Measurements from ENCODE around the gene ST6GAL2. TPM values are rescaled to one million over a fixed set of nuclear protein-coding genes. Genes with fewer than 3 reads are reported as not detected.

Gene ST6GAL2
- total RNA-seq, 1 donor from 2014 or later, result 10.9 TPM

- Mint-ChIP-seq H3K9me3 (ENCODE audit: unreplicated experiment) (no peaks in the 10 kb centered on the region), H3K4me3 (ENCODE audit: unreplicated experiment) (no peak overlapping the region), H3K4me1 (ENCODE audit: unreplicated experiment) (peaks cover 3% of the 10 kb centered on the region), H3K27me3 (ENCODE audit: unreplicated experiment) (peaks cover 2% of the 10 kb centered on the region), H3K27ac (ENCODE audit: unreplicated experiment) (no peak overlapping the region), H3K36me3 (ENCODE audit: low read depth, unreplicated experiment) (no peaks in the 10 kb centered on the region)
- DNase-seq (ENCODE audit: low spot score), result no peak
- TF ChIP-seq CTCF (IDR thresholded peaks at IDR 0.05; ENCODE audit: unreplicated experiment), result no peak
Measured at GRCh38 chr2:106781196-106781595, 104.8 kb downstream of the ST6GAL2 start.

GRCh38 chr2:106771811-106772210 lies 114.2 kb downstream of the ST6GAL2 start:
- no peak for TF ChIP-seq CTCF (IDR thresholded peaks at IDR 0.05; ENCODE audit: unreplicated experiment)
- H3K9me3 Mint-ChIP-seq (ENCODE audit: unreplicated experiment), result no peaks in the 10 kb centered on the region
- H3K4me3 Mint-ChIP-seq (ENCODE audit: unreplicated experiment), result no peak overlapping the region
- H3K27ac Mint-ChIP-seq (ENCODE audit: unreplicated experiment), result no peak overlapping the region
- H3K36me3 Mint-ChIP-seq (ENCODE audit: low read depth, unreplicated experiment), result peaks cover 2% of the 10 kb centered on the region
- no peak for DNase-seq (ENCODE audit: low spot score)
- H3K27me3 Mint-ChIP-seq (ENCODE audit: unreplicated experiment), result no peaks in the 10 kb centered on the region
- no peaks in the 10 kb centered on the region for H3K4me1 Mint-ChIP-seq (ENCODE audit: unreplicated experiment)

- no peak overlapping the region for H3K4me3 Mint-ChIP-seq (ENCODE audit: unreplicated experiment)
- TF ChIP-seq CTCF (IDR thresholded peaks at IDR 0.05; ENCODE audit: unreplicated experiment), result no peak
Measured at GRCh38 chr2:106770986-106771385, 115.0 kb downstream of the ST6GAL2 start.

GRCh38 chr2:106764614-106765013 lies 121.4 kb downstream of the ST6GAL2 start:
- no peak overlapping the region for H3K4me3 Mint-ChIP-seq (ENCODE audit: unreplicated experiment)
- peaks cover 6% of the 10 kb centered on the region for H3K36me3 Mint-ChIP-seq (ENCODE audit: low read depth, unreplicated experiment)
- H3K9me3 Mint-ChIP-seq (ENCODE audit: unreplicated experiment), result no peaks in the 10 kb centered on the region
- no peak for TF ChIP-seq CTCF (IDR thresholded peaks at IDR 0.05; ENCODE audit: unreplicated experiment)
- DNase-seq (ENCODE audit: low spot score), result no peak
- H3K4me1 Mint-ChIP-seq (ENCODE audit: unreplicated experiment), result no peaks in the 10 kb centered on the region
- H3K27me3 Mint-ChIP-seq (ENCODE audit: unreplicated experiment), result peaks cover 3% of the 10 kb centered on the region
- no peak overlapping the region for H3K27ac Mint-ChIP-seq (ENCODE audit: unreplicated experiment)

More at GRCh38 chr2:106770986-106771385, 115.0 kb downstream of the ST6GAL2 start:
- Mint-ChIP-seq H3K4me1 (ENCODE audit: unreplicated experiment) (no peaks in the 10 kb centered on the region), H3K9me3 (ENCODE audit: unreplicated experiment) (no peaks in the 10 kb centered on the region), H3K27me3 (ENCODE audit: unreplicated experiment) (no peaks in the 10 kb centered on the region), H3K27ac (ENCODE audit: unreplicated experiment) (no peak overlapping the region), H3K36me3 (ENCODE audit: low read depth, unreplicated experiment) (peaks cover 6% of the 10 kb centered on the region)
- DNase-seq (ENCODE audit: low spot score), result no peak

- H3K36me3 Mint-ChIP-seq (ENCODE audit: low read depth, unreplicated experiment), result no peaks in the 10 kb centered on the region
- H3K27me3 Mint-ChIP-seq (ENCODE audit: unreplicated experiment), result peaks cover 3% of the 10 kb centered on the region
- H3K27ac Mint-ChIP-seq (ENCODE audit: unreplicated experiment), result no peak overlapping the region
- peaks cover 4% of the 10 kb centered on the region for H3K4me1 Mint-ChIP-seq (ENCODE audit: unreplicated experiment)
- TF ChIP-seq CTCF (IDR thresholded peaks at IDR 0.05; ENCODE audit: unreplicated experiment), result no peak
- H3K9me3 Mint-ChIP-seq (ENCODE audit: unreplicated experiment), result no peaks in the 10 kb centered on the region
- DNase-seq (ENCODE audit: low spot score), result no peak
- no peak overlapping the region for H3K4me3 Mint-ChIP-seq (ENCODE audit: unreplicated experiment)
Measured at GRCh38 chr2:106759966-106760365, 126.0 kb downstream of the ST6GAL2 start.
